GM19035 (cell line): ENCODE results near the gene STYXL2.
A peak's percentile ranks its signal among the peaks of the same experiment; 100 is the strongest.

Source experiments
- ATAC-seq: cut with Tn5 transposase; IDR thresholded peaks from one replicate; pipeline ENCODE4 v1.9.1; 2021; ENCODE audit not compliant: unreplicated experiment

Gene STYXL2

GRCh38 chr1:167093846-167094516, at the start of gene STYXL2:
Gene STYXL2 (plus strand): TSS chr1:167094075. CDS start chr1:167094850, 775 bp downstream.
- ATAC-seq: no peak

GRCh38 chr1:167051907-167052306, 42.0 kb upstream of the STYXL2 start:
- no peak for ATAC-seq

DNA sequence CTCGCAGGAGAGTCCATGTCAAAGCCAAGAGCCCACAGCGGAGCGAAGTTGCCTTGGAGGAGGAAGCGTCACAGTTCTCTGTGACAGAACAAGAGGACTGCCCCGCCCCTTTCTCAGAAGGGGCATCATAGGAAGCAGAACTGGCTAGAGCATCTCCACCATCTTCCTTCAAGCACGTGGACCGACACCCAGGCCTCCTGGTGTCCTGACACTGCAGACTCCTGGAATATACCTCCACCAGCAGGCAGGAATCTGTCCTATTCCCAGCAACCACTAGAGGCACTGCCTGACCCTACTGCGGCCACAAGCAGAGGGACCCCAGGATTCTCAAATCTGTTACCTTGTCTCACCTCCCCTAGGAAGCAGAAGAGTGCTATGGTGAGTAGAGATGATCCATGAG, 41.5 kb upstream of the STYXL2 start:
- ATAC-seq: no peak

GRCh38 chr1:167054531-167054930, 39.3 kb upstream of the STYXL2 start:
- no peak for ATAC-seq

GRCh38 chr1:167054946-167055630, 38.8 kb upstream of the STYXL2 start:
- ATAC-seq: no peak

GRCh38 chr1:167056529-167057231, 37.2 kb upstream of the STYXL2 start:
- ATAC-seq: no peak

GRCh38 chr1:167057241-167057688, 36.6 kb upstream of the STYXL2 start:
- ATAC-seq: peak; percentile 58

GRCh38 chr1:167059045-167059808, 34.6 kb upstream of the STYXL2 start:
- ATAC-seq: peak; percentile 46

DNA sequence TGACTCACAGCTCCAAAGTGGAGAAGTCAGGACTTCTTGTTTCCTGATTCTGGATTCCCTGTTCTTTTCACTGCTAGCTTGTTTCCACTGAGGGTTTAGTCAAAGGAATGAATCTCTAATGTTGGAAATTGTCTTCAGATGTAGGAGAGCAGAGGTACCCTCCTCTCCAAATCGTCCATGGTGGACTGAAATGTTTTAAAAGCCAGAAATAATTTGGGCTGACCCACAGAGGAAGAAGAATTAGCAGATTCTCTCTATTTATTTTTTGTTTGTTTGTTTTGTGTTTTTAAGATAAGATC, 34.1 kb upstream of the STYXL2 start:
- ATAC-seq: no peak

GRCh38 chr1:167060141-167061072, 33.5 kb upstream of the STYXL2 start:
- no peak for ATAC-seq

- no peak for ATAC-seq
These were observed 32.8 kb upstream of the STYXL2 start for GRCh38 chr1:167061073-167061464.

GRCh38 chr1:167064621-167065020, 29.3 kb upstream of the STYXL2 start:
- no peak for ATAC-seq

DNA sequence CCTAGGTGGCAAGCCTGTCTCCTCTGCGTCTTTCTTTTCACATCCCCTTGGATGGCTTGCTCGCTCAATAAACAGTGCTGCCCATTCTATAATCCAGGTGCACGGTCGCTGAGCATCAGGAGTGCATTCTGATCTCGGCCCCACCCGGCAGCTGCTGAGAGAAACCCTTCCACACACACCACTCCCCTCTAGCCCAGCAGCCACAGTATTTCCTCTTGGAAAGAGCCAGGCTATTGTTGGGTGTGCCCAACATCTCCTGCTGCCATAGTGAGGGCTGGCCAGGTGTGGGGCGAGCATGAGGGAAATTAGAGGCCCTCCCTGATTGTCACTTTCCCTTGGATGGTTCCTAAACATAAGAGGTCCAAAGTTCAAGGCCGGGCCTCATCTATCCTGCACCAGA, 28.4 kb upstream of the STYXL2 start:
- ATAC-seq: no peak

DNA sequence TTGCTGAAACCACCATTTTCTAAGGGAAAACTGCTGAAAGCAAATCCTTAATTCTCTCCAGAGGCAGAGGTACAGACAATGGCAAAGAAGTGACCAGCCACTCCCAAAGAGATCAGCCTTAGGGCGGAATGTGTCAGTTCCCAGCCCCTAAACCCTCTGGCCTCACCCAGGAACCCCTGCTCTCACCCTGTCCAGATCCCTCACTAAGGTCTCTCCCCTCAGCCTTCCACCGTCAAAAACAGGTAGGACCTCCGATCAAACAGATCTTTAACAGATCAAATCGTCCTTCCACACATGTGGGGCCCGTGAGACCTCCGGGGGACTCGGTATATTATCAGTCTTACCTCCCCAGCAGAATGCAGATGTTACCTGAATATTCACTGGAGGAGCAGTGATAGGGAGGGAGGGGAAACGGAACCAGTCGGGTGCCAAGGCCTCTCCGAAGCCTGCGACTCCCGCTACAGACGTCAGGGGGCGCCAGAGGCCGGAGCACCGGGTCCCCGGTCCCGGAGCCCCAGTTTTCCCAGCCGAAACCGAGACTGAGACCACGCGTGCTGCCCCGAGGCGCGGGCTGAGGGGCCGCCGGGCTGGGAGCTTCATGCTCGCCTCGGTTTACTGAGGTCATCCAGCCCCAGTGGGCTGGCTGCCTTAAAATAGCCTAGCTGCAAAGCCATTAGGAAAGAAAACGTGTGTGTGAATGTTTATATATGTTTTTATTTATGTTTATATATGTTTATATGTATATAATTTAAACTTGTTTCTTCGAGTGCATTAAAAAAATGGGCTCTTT, 27.3 kb upstream of the STYXL2 start:
- peak; percentile 88 for ATAC-seq

- ATAC-seq: no peak
These were observed 26.0 kb upstream of the STYXL2 start for GRCh38 chr1:167067904-167068303.

GRCh38 chr1:167068761-167069160, 25.1 kb upstream of the STYXL2 start:
- ATAC-seq: no peak

- ATAC-seq: no peak
These were observed 22.6 kb upstream of the STYXL2 start for GRCh38 chr1:167071286-167071685.

DNA sequence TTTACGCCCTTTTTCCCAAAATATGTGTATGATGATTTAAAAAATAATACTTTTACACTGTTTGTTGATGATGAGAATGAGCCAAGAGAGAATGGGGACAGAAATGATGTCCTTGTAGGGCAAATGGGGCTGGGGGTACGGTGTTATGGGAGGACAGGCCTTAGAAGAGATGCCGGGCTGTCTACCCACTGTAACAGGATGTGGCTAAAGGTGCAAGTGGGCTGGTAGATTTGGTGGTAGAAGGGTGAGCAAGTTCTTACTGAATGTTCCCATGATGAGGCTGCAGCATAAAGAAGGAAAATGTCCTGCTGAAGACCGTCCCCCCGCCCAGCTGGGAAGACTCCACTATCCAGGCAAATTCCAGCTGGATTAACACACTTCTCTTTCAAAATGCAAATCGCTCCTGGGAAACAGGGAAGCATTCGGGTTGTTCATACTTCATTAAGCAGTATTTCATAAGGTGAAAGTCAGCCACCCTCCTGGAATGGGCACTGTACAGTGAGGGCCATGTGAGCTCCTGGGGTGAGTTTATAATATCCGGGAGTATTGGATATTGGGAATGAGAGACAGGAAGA, 17.7 kb upstream of the STYXL2 start:
- no peak for ATAC-seq
